ENCODE data around the gene HIBADH. TPM values are rescaled to one million over a fixed set of nuclear protein-coding genes. Genes with fewer than 3 reads are reported as not detected.

HIBADH gene
- polyA plus RNA-seq, 1 donor: 25.1 TPM

- no peak for DNase-seq
Measured at GRCh38 chr7:27482219-27482618, 180.5 kb downstream of the HIBADH start.

GRCh38 chr7:27478556-27478955, 184.1 kb downstream of the HIBADH start:
- DNase-seq: no peak

- no peak for DNase-seq
Measured at GRCh38 chr7:27478084-27478483, 184.6 kb downstream of the HIBADH start.

GRCh38 chr7:27476493-27476892, 186.2 kb downstream of the HIBADH start:
- no peak for DNase-seq

Other genes starting within 250 kb of the HIBADH start
- 50.9 TPM for gene TAX1BP1, start 77.3 kb upstream of the HIBADH start, polyA plus RNA-seq (ENCODE audit: insufficient read length)

Measured in hindlimb muscle (tissue), 1 donor.